ENCODE data around the gene TEX52. TPM values are rescaled to one million over a fixed set of nuclear protein-coding genes. Genes with fewer than 3 reads are reported as not detected.

TEX52 gene
- total and polyA plus RNA-seq, 2 of the 13 experiments (the other 11 are each of a cell fraction or from before 2014, with no cell fraction given) = 0.05 TPM; not detected in 1

GRCh38 chr12:2890388-2891239, 33.8 kb upstream of the TEX52 start, which contains the start of gene TULP3 (continued):
- TF ChIP-seq ZBTB40 (IDR thresholded peaks at IDR 0.05) (no peak), ZBTB40 (CRISPR knock-in tag; IDR thresholded peaks at IDR 0.05) (0 out of 2 replicates have a peak, but pooled peaks have one; percentile 44), TBP (CRISPR knock-in tag; IDR thresholded peaks at IDR 0.05) (no peak), CREM (IDR thresholded peaks at IDR 0.05) (peak; percentile 35; the same call in 1 of the 2 replicates), CREM (CRISPR knock-in tag; IDR thresholded peaks at IDR 0.05) (no peak), MAZ (IDR thresholded peaks at IDR 0.05; ENCODE audit: borderline replicate concordance, low read depth, low read length) (peak; percentile 52), MAZ (CRISPR knock-in tag; IDR thresholded peaks at IDR 0.05; ENCODE audit: low read depth) (peak; percentile 83), THAP9 (CRISPR knock-in tag; IDR thresholded peaks at IDR 0.05; ENCODE audit: borderline replicate concordance) (peak; percentile 97), ZNF547 (CRISPR knock-in tag; IDR thresholded peaks at IDR 0.05) (peak; percentile 88; the same call in 1 of the 2 replicates), TEAD2 (CRISPR knock-in tag; IDR thresholded peaks at IDR 0.05) (no peak; the same call in 1 of the 2 replicates), AGO2 (optimal IDR thresholded peaks at IDR 0.05; ENCODE audit: low read depth, low read length) (peak; percentile 90)

Measured in HepG2 (cell line).